HG03039 (cell line): ENCODE data around the gene ZBTB24.

Source experiments
- ATAC-seq: cut with Tn5 transposase; IDR thresholded peaks from one replicate; pipeline ENCODE4 v1.9.1; 2021; ENCODE audit warnings: mild to moderate bottlenecking, moderate library complexity; ENCODE audit not compliant: unreplicated experiment

ZBTB24 gene

GRCh38 chr6:109453594-109454495, 29.2 kb downstream of the ZBTB24 start:
- ATAC-seq = no peak

- ATAC-seq = no peak
These were observed 29.9 kb downstream of the ZBTB24 start for GRCh38 chr6:109453156-109453555.

- no peak for ATAC-seq
These were observed 30.8 kb downstream of the ZBTB24 start for GRCh38 chr6:109452181-109452580.

GRCh38 chr6:109451376-109451775, 31.6 kb downstream of the ZBTB24 start:
- ATAC-seq = no peak

GRCh38 chr6:109450801-109451200, 32.2 kb downstream of the ZBTB24 start:
- no peak for ATAC-seq

GRCh38 chr6:109449795-109450673, 33.0 kb downstream of the ZBTB24 start:
- no peak for ATAC-seq

GRCh38 chr6:109449064-109449794, 33.8 kb downstream of the ZBTB24 start:
- no peak for ATAC-seq

- no peak for ATAC-seq
These were observed 34.4 kb downstream of the ZBTB24 start for GRCh38 chr6:109448615-109449014.

- ATAC-seq = no peak
These were observed 35.0 kb downstream of the ZBTB24 start for GRCh38 chr6:109447878-109448555.

- ATAC-seq = no peak
These were observed 35.9 kb downstream of the ZBTB24 start for GRCh38 chr6:109447087-109447486.

GRCh38 chr6:109446541-109446940, 36.5 kb downstream of the ZBTB24 start:
- no peak for ATAC-seq

GRCh38 chr6:109446072-109446471, 36.9 kb downstream of the ZBTB24 start:
- ATAC-seq = no peak

GRCh38 chr6:109445382-109445781, 37.6 kb downstream of the ZBTB24 start:
- no peak for ATAC-seq

GRCh38 chr6:109443425-109443950, 39.5 kb downstream of the ZBTB24 start:
- ATAC-seq = no peak

- ATAC-seq = no peak
These were observed 40.6 kb downstream of the ZBTB24 start for GRCh38 chr6:109442393-109442924.

GRCh38 chr6:109441069-109441816, 41.8 kb downstream of the ZBTB24 start:
- peak; percentile 15 for ATAC-seq

- peak; percentile 90 for ATAC-seq
These were observed 42.5 kb downstream of the ZBTB24 start, which contains the start of the genes PPIL6 and SMPD2 for GRCh38 chr6:109440331-109441068. Gene PPIL6 (minus strand): TSS chr6:109440628. CDS start chr6:109440590, 38 bp downstream. Gene SMPD2 (plus strand): TSS chr6:109440724. CDS start chr6:109441122, 398 bp downstream.

- ATAC-seq = no peak
These were observed 47.0 kb downstream of the ZBTB24 start for GRCh38 chr6:109436041-109436440.
